HepG2 (cell line): Measurements from ENCODE around the gene TSHZ1. TPM values are rescaled to one million over a fixed set of nuclear protein-coding genes. Genes with fewer than 3 reads are reported as not detected.

ENCODE experiments used
- ATAC-seq: fragments of 200-7000 bp; cut with Tn5 transposase; 3 replicates; pipeline ENCODE4 v1.9.1; 2020; ENCODE audit warnings: mild to moderate bottlenecking, moderate library complexity
- BruUV-seq: library from RNA; stranded (reverse); fragments of 400-500 nt; replicated peaks from 2 replicates; lab custom pipeline; 2021; lab: Mats Ljungman, UMichigan
- CTCF ChIA-PET: fragments of 300-600 bp; formaldehyde crosslinking; extraction: SDS; loops from one replicate; lab custom pipeline; 2021; ENCODE audit warnings: low total read pairs, inconsistent platforms, low intra/inter-chr PET ratio; lab: Yijun Ruan, JAX
- POLR2A ChIA-PET: fragments of 350-600 bp; sonication (Branson Sonifier 250); formaldehyde crosslinking; loops from one replicate; lab custom pipeline; 2020; ENCODE audit warnings: antibody characterized with exemption, inconsistent platforms; lab: Yijun Ruan, JAX
- DNase-seq: peaks from one replicate; pipeline ENCODE4 v3.0.0-alpha.2; 2015; ENCODE audit warnings: low spot score
- FAIRE-seq: peaks from 3 replicates; lab custom pipeline; 2011; peaks lifted over from hg19 to GRCh38; lab: Jason Lieb, UNC
- H2AFZ ChIP-seq: one replicate; pipeline ENCODE4 v1.6.1; 2011; ENCODE audit warnings: low read length, inconsistent platforms
- H3K27ac ChIP-seq: fragments of 300-600 bp; 3 replicates; pipeline ENCODE4 v1.8.0; 2011; ENCODE audit warnings: mixed run types, mild to moderate bottlenecking, mixed read lengths, low read length, inconsistent platforms; ENCODE audit not compliant: insufficient read depth; ENCODE audit errors: extremely low read length
- H3K27me3 ChIP-seq, 2 experiments: fragments of 200-600 bp in 1 of 2; 2 replicates in 1 of 2; 3 replicates in 1 of 2; pipeline versions ENCODE4 v1.6.0 to v1.8.0; 2011; ENCODE audit warnings: low read length in 2 of 2, mild to moderate bottlenecking in 2 of 2, moderate library complexity in 2 of 2, inconsistent platforms in 1 of 2; ENCODE audit not compliant: insufficient read depth in 2 of 2, control insufficient read depth in 1 of 2
- H3K36me3 ChIP-seq, 2 experiments: fragments of 200-600 bp in 1 of 2; replicated peaks in 1 of 2; 2 replicates in 1 of 2; 3 replicates in 1 of 2; pipeline versions ENCODE4 v1.5.1 to v1.8.0; 2011; ENCODE audit warnings: low read length in 2 of 2, inconsistent platforms in 1 of 2; ENCODE audit not compliant: insufficient read depth in 2 of 2, control insufficient read depth in 1 of 2
- H3K4me1 ChIP-seq: 2 replicates; pipeline ENCODE4 v1.5.1; 2012; ENCODE audit warnings: low read length, inconsistent platforms; ENCODE audit not compliant: insufficient read depth
- H3K4me2 ChIP-seq: 2 replicates; pipeline ENCODE4 v1.6.0; 2011; ENCODE audit warnings: low read depth, low read length, inconsistent platforms
- H3K4me3 ChIP-seq, 3 experiments: fragments of 200-600 bp in 1 of 3; sonication (generic), shearing (Covaris generic) in 1 of 3; replicated peaks in 1 of 3; 2 replicates each; pipeline ENCODE4 v1.5.1; 2011 to 2016; ENCODE audit warnings: low read length in 3 of 3, inconsistent platforms in 2 of 3, low read depth in 2 of 3, mild to moderate bottlenecking in 2 of 3, control low read depth in 1 of 3, mixed read lengths in 1 of 3; ENCODE audit not compliant: insufficient read depth in 1 of 3
- H3K79me2 ChIP-seq: one replicate; pipeline ENCODE4 v1.6.1; 2011; ENCODE audit warnings: low read length, inconsistent platforms; ENCODE audit not compliant: insufficient read depth
- H3K9ac ChIP-seq: 2 replicates; pipeline ENCODE4 v1.6.0; 2011; ENCODE audit warnings: mild to moderate bottlenecking, low read depth, low read length, inconsistent platforms; ENCODE audit not compliant: insufficient read depth
- H3K9me3 ChIP-seq: 2 replicates; pipeline ENCODE4 v1.5.1; 2012; ENCODE audit warnings: mild to moderate bottlenecking, low read length
- H4K20me1 ChIP-seq: 2 replicates; pipeline ENCODE4 v1.6.0; 2011; ENCODE audit warnings: inconsistent platforms, mild to moderate bottlenecking, low read length, moderate library complexity; ENCODE audit not compliant: insufficient read depth
- ADNP ChIP-seq: sonication (generic); formaldehyde crosslinking; IDR thresholded peaks from 2 replicates; pipeline ENCODE4 v1.4.0; 2020; ENCODE audit warnings: missing genetic modification reagents
- CENPBD1 ChIP-seq: sonication (generic); formaldehyde crosslinking; IDR thresholded peaks from 2 replicates; pipeline ENCODE4 v1.8.0; 2022; ENCODE audit warnings: missing genetic modification reagents, low read depth, mild to moderate bottlenecking, borderline replicate concordance
- FOXO4 ChIP-seq: sonication (generic); formaldehyde crosslinking; conservative IDR thresholded peaks from 2 replicates; pipeline ENCODE4 v1.8.1; 2023; ENCODE audit warnings: missing genetic modification reagents
- MATR3 ChIP-seq: sonication (generic); formaldehyde crosslinking; IDR thresholded peaks from 2 replicates; pipeline ENCODE4 v1.4.0; 2020; ENCODE audit warnings: missing genetic modification reagents
- PAF1 ChIP-seq: IDR thresholded peaks from 2 replicates; pipeline ENCODE4 v1.6.1; 2016; ENCODE audit warnings: missing genetic modification reagents, missing compliant biosample characterization
- SMARCC2 ChIP-seq: fragments of 450-650 bp; IDR thresholded peaks from 2 replicates; pipeline ENCODE4 v1.6.1; 2017; ENCODE audit warnings: antibody characterized with exemption, mild to moderate bottlenecking
- ZBTB7A ChIP-seq: sonication (generic); formaldehyde crosslinking; IDR thresholded peaks from 2 replicates; pipeline ENCODE4 v1.8.0; 2022; ENCODE audit warnings: mild to moderate bottlenecking, missing genetic modification reagents
- ZFX ChIP-seq: sonication (generic); formaldehyde crosslinking; IDR thresholded peaks from 2 replicates; pipeline ENCODE4 v1.4.0; 2020; ENCODE audit warnings: mild to moderate bottlenecking, low read depth, missing genetic modification reagents, moderate library complexity
- ZNF276 ChIP-seq: sonication (generic); formaldehyde crosslinking; IDR thresholded peaks from 2 replicates; pipeline ENCODE4 v1.4.0; 2020; ENCODE audit warnings: mild to moderate bottlenecking, low read depth, missing genetic modification reagents
- ZNF292 ChIP-seq: sonication (generic); formaldehyde crosslinking; IDR thresholded peaks from 2 replicates; pipeline ENCODE4 v1.8.1; 2022; ENCODE audit warnings: mild to moderate bottlenecking, low read depth, missing genetic modification reagents, borderline replicate concordance
- ZNF879 ChIP-seq: sonication (generic); formaldehyde crosslinking; IDR thresholded peaks from 2 replicates; pipeline ENCODE4 v1.8.1; 2023; ENCODE audit warnings: missing genetic modification reagents
- WGBS: methylation state at CpG from one replicate; pipeline ENCODE4 v1.1.6; 2017; ENCODE audit warnings: low lambda C conversion rate; 5-methylcytosine and 5-hydroxymethylcytosine counted together
- in situ Hi-C: cut with HindIII; loops from 2 replicates; pipeline ENCODE4 v1.10.0; 2017; ENCODE audit warnings: low pct_unique_long_range_greater_than_20kb; ENCODE audit not compliant: extremely low pct_ligation_motif_present
- intact Hi-C: fragments of 100-400 bp; cut with micrococcal nuclease; formaldehyde crosslinking; loops from one replicate; pipeline ENCODE4 v1.10.0; 2022; ENCODE audit not compliant: unreplicated experiment
- polyA plus RNA-seq, 8 experiments: library from polyadenylated mRNA; depleted of rRNA in 3 of 8; stranded (reverse) in 7 of 8; unstranded in 1 of 8; fragments of >200 nt; fragmentation: Illumina TruSeq in 4 of 8; extraction: Trizol in 4 of 8; gene quantifications; 2 replicates each; pipeline versions ENCODE4 v1.2.1 to v1.2.3, GENCODE V29; 2011 to 2016; ENCODE audit warnings: low read depth in 4 of 8, missing spikeins in 1 of 8, mixed read lengths in 1 of 8; ENCODE audit not compliant: insufficient read depth in 1 of 8
- total RNA-seq, 5 experiments: library from RNA; depleted of rRNA; stranded (reverse); fragments of >200 nt; fragmentation: Illumina TruSeq; extraction: Trizol; gene quantifications; 2 replicates each; pipeline ENCODE4 v1.2.3, GENCODE V29; 2016; ENCODE audit warnings: low read depth in 1 of 5
- TF ChIP-seq, protein P1 (sequence below): sonication (generic); formaldehyde crosslinking; IDR thresholded peaks from 2 replicates; pipeline ENCODE4 v1.5.0; 2020; ENCODE audit warnings: mild to moderate bottlenecking, low read depth, missing genetic modification reagents, borderline replicate concordance

Gene TSHZ1
- total and polyA plus RNA-seq, 2 of the 13 experiments (the other 11 are each of a cell fraction or from before 2014, with no cell fraction given) = 2.5 to 2.7 TPM

- TF ChIP-seq ZNF292 (CRISPR knock-in tag) (no peak), MATR3 (CRISPR knock-in tag) (no peak), ZFX (no peak), CENPBD1 (CRISPR knock-in tag) (no peak), ZNF879 (CRISPR knock-in tag) (no peak)
- Histone ChIP-seq H3K4me3 (no peak overlapping the region), H3K36me3 (no peaks in the 10 kb centered on the region), H2AFZ (no peak overlapping the region), H3K9me3 (no peaks in the 10 kb centered on the region), H3K79me2 (no peaks in the 10 kb centered on the region), H3K27ac (no peak overlapping the region), H3K27me3 (peaks cover 0 to 6% of the 10 kb centered on the region in 2 experiments; a peak in 1 of 5 replicates), H3K9ac (no peak overlapping the region), H4K20me1 (no peaks in the 10 kb centered on the region), H3K4me1 (no peaks in the 10 kb centered on the region), H3K4me2 (no peak overlapping the region)
- ATAC-seq (no peak), FAIRE-seq (no peak), DNase-seq (no peak)
- 38% methylated on average over 10 of the region's 11 CpGs for WGBS
- no TSS peak for BruUV-seq
- intact Hi-C loops = no loop called here
- ChIA-PET CTCF (no interaction called here), POLR2A (no interaction called here)
- in situ Hi-C loops = no loop called here
Measured at GRCh38 chr18:75317703-75318102, 107.1 kb downstream of the TSHZ1 start.

- Histone ChIP-seq H3K4me3 (no peak overlapping the region), H3K9me3 (no peaks in the 10 kb centered on the region), H4K20me1 (no peaks in the 10 kb centered on the region), H3K4me1 (no peaks in the 10 kb centered on the region), H3K79me2 (no peaks in the 10 kb centered on the region), H3K4me2 (no peak overlapping the region), H2AFZ (no peak overlapping the region), H3K9ac (no peak overlapping the region), H3K36me3 (no peaks in the 10 kb centered on the region), H3K27me3 (peaks cover 0 to 11% of the 10 kb centered on the region in 2 experiments; a peak in 2 of 5 replicates), H3K27ac (no peak overlapping the region)
- no peak for DNase-seq
- intact Hi-C loops (no loop called here), in situ Hi-C loops (no loop called here)
- ChIA-PET POLR2A (no interaction called here), CTCF (no interaction called here)
- ATAC-seq = no peak
- WGBS = 69% methylated on average over 9 of the region's 9 CpGs
- BruUV-seq = no TSS peak
- FAIRE-seq = no peak
- no peak for TF ChIP-seq ADNP (CRISPR knock-in tag)
- no peak for TF ChIP-seq ZNF276 (CRISPR knock-in tag)
- no peak for TF ChIP-seq FOXO4 (CRISPR knock-in tag)
- TF ChIP-seq PAF1 (CRISPR knock-in tag) = no peak
- TF ChIP-seq, protein P1, sequence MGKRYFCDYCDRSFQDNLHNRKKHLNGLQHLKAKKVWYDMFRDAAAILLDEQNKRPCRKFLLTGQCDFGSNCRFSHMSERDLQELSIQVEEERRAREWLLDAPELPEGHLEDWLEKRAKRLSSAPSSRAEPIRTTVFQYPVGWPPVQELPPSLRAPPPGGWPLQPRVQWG (CRISPR knock-in tag) = no peak
- TF ChIP-seq SMARCC2 = no peak
- TF ChIP-seq ZBTB7A (CRISPR knock-in tag) = no peak
Measured at GRCh38 chr18:75319905-75320304, 109.3 kb downstream of the TSHZ1 start.
